Measurements from ENCODE around the gene ZGPAT.

DNA sequence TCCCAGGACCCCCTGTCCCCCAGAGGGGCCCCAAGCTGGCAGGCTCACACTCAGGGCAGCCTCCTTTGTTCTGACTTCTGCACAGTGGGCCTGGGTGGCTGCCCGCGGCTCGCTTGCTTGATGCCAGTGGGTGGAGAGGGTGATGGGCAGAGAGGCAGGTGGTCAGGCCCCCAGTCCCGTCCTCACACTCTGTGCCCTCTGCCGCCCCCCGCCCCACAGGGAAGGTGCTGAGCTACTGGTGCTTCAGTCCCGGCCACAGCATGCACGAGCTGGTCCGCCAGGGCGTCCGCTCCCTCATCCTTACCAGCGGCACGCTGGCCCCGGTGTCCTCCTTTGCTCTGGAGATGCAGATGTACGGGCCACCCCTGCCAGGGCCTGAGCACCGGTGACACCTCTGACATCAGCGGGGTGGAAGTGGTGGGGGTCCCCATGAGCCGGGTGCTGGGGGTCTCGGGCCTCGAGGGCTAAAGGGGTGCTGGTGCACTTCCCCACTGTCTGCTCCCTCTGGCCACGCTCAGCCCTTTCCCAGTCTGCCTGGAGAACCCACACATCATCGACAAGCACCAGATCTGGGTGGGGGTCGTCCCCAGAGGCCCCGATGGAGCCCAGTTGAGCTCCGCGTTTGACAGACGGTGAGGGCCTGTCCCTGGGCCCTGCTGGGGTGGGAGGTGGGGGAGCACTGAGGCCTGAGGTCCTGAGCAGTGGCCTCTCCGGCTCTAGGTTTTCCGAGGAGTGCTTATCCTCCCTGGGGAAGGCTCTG lies 20.2 kb upstream of the ZGPAT start:
- TF ChIP-seq POLR2A (IDR thresholded peaks at IDR 0.05; ENCODE audit: extremely low read depth, insufficient read length) (no peak), CTCF (IDR thresholded peaks at IDR 0.05; ENCODE audit: low read depth, low read length) (no peak)
- TF ChIP-seq, protein P1, sequence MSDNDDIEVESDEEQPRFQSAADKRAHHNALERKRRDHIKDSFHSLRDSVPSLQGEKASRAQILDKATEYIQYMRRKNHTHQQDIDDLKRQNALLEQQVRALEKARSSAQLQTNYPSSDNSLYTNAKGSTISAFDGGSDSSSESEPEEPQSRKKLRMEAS (IDR thresholded peaks at IDR 0.05; ENCODE audit: low read depth, low read length) = no peak
